Measurements from ENCODE around the gene UNC93A. TPM values are rescaled to one million over a fixed set of nuclear protein-coding genes. Genes with fewer than 3 reads are reported as not detected.

The UNC93A gene
- total and polyA plus RNA-seq, 9 of the 15 experiments (the other 6 are each of a cell fraction or from before 2014, with no cell fraction given), result not detected

DNA sequence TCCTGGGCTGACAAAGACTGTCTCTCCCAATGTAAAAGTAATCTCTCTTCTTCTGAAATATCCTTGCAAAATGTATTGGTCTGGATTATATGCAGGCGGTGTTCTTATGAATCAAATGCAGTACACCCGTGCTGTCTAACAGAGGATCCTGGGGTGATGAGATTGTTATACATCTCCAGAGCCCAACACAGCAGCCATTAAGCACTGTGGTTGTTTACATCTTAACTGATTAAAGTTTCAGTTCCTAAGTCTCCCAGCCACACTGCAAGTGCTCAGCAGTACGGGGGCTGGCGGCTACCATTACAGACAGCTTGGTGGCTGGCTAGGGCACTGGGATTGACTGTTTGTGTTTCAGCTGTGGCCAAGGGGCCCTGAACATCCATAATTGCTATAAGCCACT, 7.0 kb downstream of the UNC93A start:
- Histone ChIP-seq H3K9me1 (ENCODE audit: control insufficient read depth, insufficient read depth, low read length) (peaks cover 2% of the 10 kb centered on the region), H3K79me2 (ENCODE audit: control insufficient read depth, insufficient read depth, low read length) (no peaks in the 10 kb centered on the region), H3K27ac (ENCODE audit: extremely low read depth, low read depth, low read length) (no peak overlapping the region), H3K4me2 (ENCODE audit: insufficient read depth, low read length) (no peak overlapping the region), H3K4me3 (no peak overlapping the region), H3K9ac (ENCODE audit: insufficient read depth in 1 of 2, low read depth in 2 of 2, low read length in 2 of 2) (no peak overlapping the region), H4K20me1 (replicated peaks; ENCODE audit: control insufficient read depth, insufficient read depth, low read length) (peaks cover 7% of the 10 kb centered on the region), H3K27me3 (ENCODE audit: control insufficient read depth in 2 of 2, insufficient read depth in 2 of 2, low read length in 2 of 2) (peaks cover 29 to 69% of the 10 kb centered on the region in 2 experiments; a peak in 4 of 5 replicates), H3K36me3 (ENCODE audit: control insufficient read depth, insufficient read depth, low read length) (no peaks in the 10 kb centered on the region), H3K9me3 (replicated peaks; ENCODE audit: control insufficient read depth, insufficient read depth, low read depth, low read length) (no peaks in the 10 kb centered on the region), H3K4me1 (replicated peaks in 1 of 2; ENCODE audit: control insufficient read depth in 2 of 2, insufficient read depth in 2 of 2, low read length in 2 of 2) (no peaks in the 10 kb centered on the region), H2AFZ (ENCODE audit: low read depth, low read length) (no peak overlapping the region)
- TF ChIP-seq, protein P1, sequence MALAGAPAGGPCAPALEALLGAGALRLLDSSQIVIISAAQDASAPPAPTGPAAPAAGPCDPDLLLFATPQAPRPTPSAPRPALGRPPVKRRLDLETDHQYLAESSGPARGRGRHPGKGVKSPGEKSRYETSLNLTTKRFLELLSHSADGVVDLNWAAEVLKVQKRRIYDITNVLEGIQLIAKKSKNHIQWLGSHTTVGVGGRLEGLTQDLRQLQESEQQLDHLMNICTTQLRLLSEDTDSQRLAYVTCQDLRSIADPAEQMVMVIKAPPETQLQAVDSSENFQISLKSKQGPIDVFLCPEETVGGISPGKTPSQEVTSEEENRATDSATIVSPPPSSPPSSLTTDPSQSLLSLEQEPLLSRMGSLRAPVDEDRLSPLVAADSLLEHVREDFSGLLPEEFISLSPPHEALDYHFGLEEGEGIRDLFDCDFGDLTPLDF (CRISPR knock-in tag; IDR thresholded peaks at IDR 0.05), result no peak
- TF ChIP-seq RAD21 (CRISPR knock-in tag; conservative IDR thresholded peaks at IDR 0.05 in 1 of 2, IDR thresholded peaks at IDR 0.05 in 1 of 2) (no peak), U2AF1 (optimal IDR thresholded peaks at IDR 0.05; ENCODE audit: low read depth, low read length) (no peak), HMG20A (CRISPR knock-in tag; conservative IDR thresholded peaks at IDR 0.05) (no peak), TEAD2 (tag; IDR thresholded peaks at IDR 0.05) (no peak)
- FAIRE-seq (no peak), ATAC-seq (no peak), DNase-seq (ENCODE audit: extremely low read depth in 1 of 4, low spot score in 3 of 4) (no peak)
- ChIA-PET CTCF (ENCODE audit: low intra/inter-chr PET ratio) (no interaction called here), POLR2A (no interaction called here)
- intact Hi-C loops (cut with micrococcal nuclease) (no loop called here), in situ Hi-C loops (cut with MboI) (loop anchor here (25.0 kb wide), 1 partner anchor 536 kb away; no protein-coding TSS in a partner anchor)
- 1% methylated on average over 4 of the region's 4 CpGs for whole genome bisulfite sequencing (ENCODE audit: insufficient coverage, low coverage, missing lambda C conversion rate)
- BruUV-seq (replicated peaks), result no TSS peak
